Colonic mucosa (tissue), 4 donors: Measurements from ENCODE around the gene KIF7. TPM values are rescaled to one million over a fixed set of nuclear protein-coding genes. Genes with fewer than 3 reads are reported as not detected.

Experiments used
- DNase-seq: peaks from one replicate; pipeline ENCODE4 v3.0.0-alpha.2; 2020
- H3K27ac ChIP-seq: fragments of 200-600 bp; one replicate; pipeline ENCODE4 v1.8.0; 2021
- H3K27me3 ChIP-seq: fragments of 200-600 bp; one replicate; pipeline ENCODE4 v1.8.0; 2021
- H3K36me3 ChIP-seq: fragments of 200-600 bp; one replicate; pipeline ENCODE4 v1.8.0; 2021
- H3K4me1 ChIP-seq: fragments of 200-600 bp; one replicate; pipeline ENCODE4 v1.8.0; 2021; ENCODE audit warnings: mild to moderate bottlenecking
- H3K4me3 ChIP-seq: fragments of 200-600 bp; one replicate; pipeline ENCODE4 v1.8.0; 2021
- H3K9ac ChIP-seq, 2 donors: one replicate each; pipeline ENCODE4 v1.7.0; 2013; ENCODE audit warnings: control low read depth in 2 of 2, low read depth in 2 of 2, low read length in 2 of 2
- H3K9me3 ChIP-seq: fragments of 200-600 bp; one replicate; pipeline ENCODE4 v1.8.0; 2021
- CTCF ChIP-seq: fragments of 200-600 bp; IDR thresholded peaks from one replicate; pipeline ENCODE4 v1.8.0; 2022; ENCODE audit warnings: antibody characterized with exemption, mild to moderate bottlenecking
- intact Hi-C: fragments of 100-400 bp; cut with DNase I; formaldehyde crosslinking; loops from one replicate; pipeline ENCODE4 v1.14.1; 2022
- total RNA-seq, 2 donors: library from RNA; stranded (reverse); fragmentation: NEBNext Ultra II Directional in 1 of 2; extraction: Animal tissue kit (Norgen Biotek cat#: 25700) in 1 of 2; gene quantifications; one replicate each; pipeline ENCODE4 v1.2.1, GENCODE V29; 2021
- donor health status: healthy.
- donor health status: DM: no; HTN: no; CAD: no.
- donor health status: DM: no; HTN: no; CAD: no.

KIF7 gene
- total RNA-seq, 2 donors from 2014 or later = 1.1 to 1.2 TPM

GRCh38 chr15:89669309-89669865, 14.1 kb upstream of the KIF7 start:
- no peaks in the 10 kb centered on the region for H3K36me3 ChIP-seq
- intact Hi-C loops = no loop called here
- H3K4me3 ChIP-seq = no peak overlapping the region
- no peaks in the 10 kb centered on the region for H3K9me3 ChIP-seq
- H3K4me1 ChIP-seq = no peaks in the 10 kb centered on the region
- H3K27ac ChIP-seq = no peak overlapping the region
- H3K9ac ChIP-seq = no peak overlapping the region
- H3K27me3 ChIP-seq = no peaks in the 10 kb centered on the region
- DNase-seq = no peak
- no peak for TF ChIP-seq CTCF

GRCh38 chr15:89668171-89668570, 12.9 kb upstream of the KIF7 start:
- Histone ChIP-seq H3K27ac (no peak overlapping the region), H3K9ac (no peak overlapping the region), H3K9me3 (no peaks in the 10 kb centered on the region), H3K27me3 (no peaks in the 10 kb centered on the region), H3K36me3 (no peaks in the 10 kb centered on the region), H3K4me1 (no peaks in the 10 kb centered on the region), H3K4me3 (no peak overlapping the region)
- no peak for DNase-seq
- intact Hi-C loops = no loop called here
- no peak for TF ChIP-seq CTCF

- no peak for DNase-seq
- H3K4me1 ChIP-seq = no peaks in the 10 kb centered on the region
- no peak overlapping the region for H3K4me3 ChIP-seq
- H3K27ac ChIP-seq = no peak overlapping the region
- H3K27me3 ChIP-seq = no peaks in the 10 kb centered on the region
- H3K36me3 ChIP-seq = no peaks in the 10 kb centered on the region
- TF ChIP-seq CTCF = no peak
- H3K9me3 ChIP-seq = no peaks in the 10 kb centered on the region
- intact Hi-C loops = no loop called here
- H3K9ac ChIP-seq = no peak overlapping the region
Measured at GRCh38 chr15:89667706-89667960, 12.4 kb upstream of the KIF7 start.

- intact Hi-C loops = no loop called here
- Histone ChIP-seq H3K27me3 (no peaks in the 10 kb centered on the region), H3K36me3 (no peaks in the 10 kb centered on the region), H3K4me1 (no peaks in the 10 kb centered on the region), H3K9ac (no peak overlapping the region), H3K4me3 (no peak overlapping the region), H3K27ac (no peak overlapping the region), H3K9me3 (no peaks in the 10 kb centered on the region)
- no peak for TF ChIP-seq CTCF
- no peak for DNase-seq
Measured at GRCh38 chr15:89666858-89667705, 11.8 kb upstream of the KIF7 start.

- no peaks in the 10 kb centered on the region for H3K27me3 ChIP-seq
- no peak overlapping the region for H3K4me3 ChIP-seq
- no peaks in the 10 kb centered on the region for H3K36me3 ChIP-seq
- peak overlapping the region; percentile 63 for H3K27ac ChIP-seq
- DNase-seq = no peak
- peak overlapping the region; percentile 9 to 83 for H3K9ac ChIP-seq
- no peak for TF ChIP-seq CTCF
- intact Hi-C loops = no loop called here
- H3K4me1 ChIP-seq = no peaks in the 10 kb centered on the region
- no peaks in the 10 kb centered on the region for H3K9me3 ChIP-seq
Measured at GRCh38 chr15:89666184-89666857, 11.1 kb upstream of the KIF7 start.
